A549 (cell line): ENCODE measurements around the gene FAM151A. TPM values are rescaled to one million over a fixed set of nuclear protein-coding genes. Genes with fewer than 3 reads are reported as not detected.

Experiments
- ATAC-seq, 2 experiments: fragments of 200-7000 bp in 1 of 2; fragments of >200 bp in 1 of 2; cut with Nextera tagmentation in 1 of 2; cut with Tn5 transposase in 1 of 2; 3 replicates each; pipeline versions ENCODE4 v1.8.0 to v1.9.1; 2018 to 2020; ENCODE audit warnings: mild to moderate bottlenecking in 1 of 2, moderate library complexity in 1 of 2
- CTCF ChIA-PET: fragments of 300-600 bp; sonication (Branson Sonifier 250); formaldehyde crosslinking; extraction: SDS; loops from one replicate; lab custom pipeline; 2021; ENCODE audit warnings: antibody characterized with exemption, inconsistent platforms; lab: Yijun Ruan, JAX
- POLR2A ChIA-PET: fragments of 350-600 bp; formaldehyde crosslinking; extraction: SDS; loops from one replicate; lab custom pipeline; 2021; ENCODE audit warnings: antibody characterized with exemption, inconsistent platforms; lab: Yijun Ruan, JAX
- DNase-seq, 2 experiments: peaks; one replicate each; pipeline versions ENCODE4 v3.0.0 to v3.0.0-alpha.2; 2011 to 2016; ENCODE audit warnings: low read depth in 1 of 2, low spot score in 1 of 2
- FAIRE-seq: peaks from 2 replicates; lab custom pipeline; 2011; peaks lifted over from hg19 to GRCh38; lab: Jason Lieb, UNC
- H3K27ac ChIP-seq, 2 experiments: fragments of >200 bp; sonication (Bioruptor Twin); formaldehyde crosslinking; 3 replicates each; pipeline ENCODE4 v1.5.1; 2016 to 2017
- H3K4me1 ChIP-seq: fragments of >200 bp; sonication (Bioruptor Twin); formaldehyde crosslinking; 3 replicates; pipeline ENCODE4 v1.6.1; 2016
- H3K4me2 ChIP-seq: fragments of >200 bp; sonication (Bioruptor Twin); formaldehyde crosslinking; 3 replicates; pipeline ENCODE4 v1.6.1; 2016
- H3K4me3 ChIP-seq: fragments of >200 bp; sonication (Bioruptor Twin); formaldehyde crosslinking; 3 replicates; pipeline ENCODE4 v1.5.1; 2016
- H3K9me3 ChIP-seq: fragments of >200 bp; sonication (Bioruptor Twin); formaldehyde crosslinking; 3 replicates; pipeline ENCODE4 v1.6.1; 2016
- CBX2 ChIP-seq: fragments of 200-600 bp; sonication (generic); IDR thresholded peaks from 2 replicates; pipeline ENCODE4 v1.6.1; 2016; ENCODE audit warnings: low read depth, mild to moderate bottlenecking, borderline replicate concordance
- EHMT2 ChIP-seq: fragments of 200-600 bp; sonication (generic); IDR thresholded peaks from 2 replicates; pipeline ENCODE4 v1.6.1; 2016; ENCODE audit warnings: antibody characterized with exemption, low read depth, mild to moderate bottlenecking, moderate library complexity
- ESRRA ChIP-seq: fragments of 150-350 bp; IDR thresholded peaks from 2 replicates; pipeline ENCODE4 v1.6.1; 2014; ENCODE audit warnings: mild to moderate bottlenecking, low read length, borderline replicate concordance
- FOSB ChIP-seq: fragments of 250-450 bp; sonication (Bioruptor Pico); IDR thresholded peaks from 2 replicates; pipeline ENCODE4 v1.5.0; 2020; ENCODE audit warnings: mild to moderate bottlenecking, moderate library complexity
- HEYL ChIP-seq: fragments of 250-450 bp; sonication (Bioruptor Pico); IDR thresholded peaks from 2 replicates; pipeline ENCODE4 v1.8.0; 2021; ENCODE audit warnings: mild to moderate bottlenecking, moderate library complexity
- HOXA7 ChIP-seq: fragments of 250-450 bp; sonication (Bioruptor Pico); IDR thresholded peaks from 2 replicates; pipeline ENCODE4 v1.5.0; 2020; ENCODE audit warnings: mild to moderate bottlenecking, moderate library complexity
- JUNB ChIP-seq: fragments of >200 bp; sonication (Bioruptor Twin); formaldehyde crosslinking; IDR thresholded peaks from 2 replicates; pipeline ENCODE4 v1.6.1; 2016
- MAZ ChIP-seq: fragments of 150-350 bp; IDR thresholded peaks from 2 replicates; pipeline ENCODE4 v1.6.1; 2014; ENCODE audit warnings: antibody characterized with exemption, low read depth, low read length, borderline replicate concordance
- NFE2L2 ChIP-seq: fragments of 150-350 bp; conservative IDR thresholded peaks from 2 replicates; pipeline ENCODE4 v1.6.1; 2014; ENCODE audit warnings: low read length
- POLR2AphosphoS2 ChIP-seq: conservative IDR thresholded peaks from 2 replicates; pipeline ENCODE4 v1.6.1; 2012; ENCODE audit warnings: low read length, improper control_type of control experiment, inconsistent platforms
- RARB ChIP-seq: fragments of 250-450 bp; sonication (Bioruptor Pico); IDR thresholded peaks from 2 replicates; pipeline ENCODE4 v1.8.0; 2021; ENCODE audit warnings: mild to moderate bottlenecking, moderate library complexity
- RCOR1 ChIP-seq: fragments of 150-350 bp; IDR thresholded peaks from 2 replicates; pipeline ENCODE4 v1.6.1; 2014; ENCODE audit warnings: antibody characterized with exemption, low read length, low read depth
- ZFP36 ChIP-seq: fragments of 450-650 bp; IDR thresholded peaks from 2 replicates; pipeline ENCODE4 v1.6.1; 2014; ENCODE audit warnings: borderline replicate concordance; ENCODE audit not compliant: partially characterized antibody
- ZSCAN20 ChIP-seq: fragments of 250-450 bp; sonication (Bioruptor Pico); IDR thresholded peaks from 2 replicates; pipeline ENCODE4 v1.8.0; 2022; ENCODE audit warnings: mild to moderate bottlenecking, moderate library complexity
- WGBS: methylation state at CpG from one replicate; pipeline ENCODE4 v1.1.6; 2017; ENCODE audit errors: missing lambda C conversion rate; 5-methylcytosine and 5-hydroxymethylcytosine counted together
- polyA plus RNA-seq, 4 experiments: library from polyadenylated mRNA; depleted of rRNA in 3 of 4; stranded (reverse); fragments of >200 nt; fragmentation: RNase III in 1 of 4; extraction: RNeasy Plus Mini Kit Qiagen cat#74134 plus additional on column Dnase treatment in 1 of 4; gene quantifications; 2 replicates in 3 of 4; 3 replicates in 1 of 4; pipeline ENCODE4 v1.2.3, GENCODE V29; 2011 to 2017
- TF ChIP-seq, protein P1 (sequence below): fragments of 250-450 bp; sonication (Bioruptor Pico); IDR thresholded peaks from 2 replicates; pipeline ENCODE4 v1.5.0; 2021; ENCODE audit warnings: mild to moderate bottlenecking, moderate library complexity, borderline replicate concordance
- TF ChIP-seq, protein P2 (sequence below): fragments of 200-600 bp; sonication (generic); IDR thresholded peaks from 2 replicates; pipeline ENCODE4 v1.6.1; 2016; ENCODE audit warnings: antibody characterized with exemption, mild to moderate bottlenecking, moderate library complexity

Gene FAM151A
- polyA plus RNA-seq, 2 of the 4 experiments (the other 2 are of a cell fraction) = not detected

DNA sequence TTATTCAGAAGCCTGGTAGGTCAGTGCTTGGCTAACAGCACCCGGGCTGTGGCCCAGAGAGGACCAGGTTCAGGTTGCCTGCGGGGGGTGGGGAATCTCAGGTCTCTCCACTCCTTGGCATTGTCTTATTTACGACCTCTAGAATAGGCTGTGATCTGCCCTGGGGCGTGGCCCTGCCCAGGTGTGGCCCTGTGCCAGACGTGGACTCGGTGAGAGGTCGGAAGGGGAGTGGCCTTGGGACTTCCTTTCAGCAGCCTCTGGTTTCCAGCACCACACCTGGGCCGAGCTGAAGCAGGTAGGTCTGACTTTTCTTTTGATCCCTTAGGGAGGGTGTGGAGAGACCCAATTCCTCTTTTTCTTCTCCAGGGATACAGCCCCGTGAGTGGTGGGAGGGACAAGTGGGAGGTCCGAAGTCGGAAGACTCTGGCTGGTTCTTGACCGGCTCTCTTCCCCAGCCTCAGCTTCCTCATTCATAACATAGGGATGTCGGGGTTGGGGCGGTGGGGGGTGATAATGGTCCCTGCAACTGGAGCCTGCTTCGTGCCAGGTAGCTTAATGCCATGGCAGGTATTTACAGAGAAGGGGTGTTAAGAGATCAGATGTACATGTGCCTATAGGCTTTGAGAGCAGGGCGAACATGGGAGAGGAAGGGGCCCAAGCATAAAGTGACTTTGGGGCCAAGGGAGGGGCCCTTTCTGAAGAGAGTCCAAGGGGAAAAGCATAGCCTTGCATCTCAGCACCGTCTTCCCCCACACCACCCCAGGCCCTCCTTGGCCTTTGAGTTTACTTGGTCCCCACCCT lies 58.8 kb downstream of the FAM151A start:
- H3K4me3 ChIP-seq = no peak overlapping the region
- no peak for TF ChIP-seq NFE2L2
- TF ChIP-seq, protein P1, sequence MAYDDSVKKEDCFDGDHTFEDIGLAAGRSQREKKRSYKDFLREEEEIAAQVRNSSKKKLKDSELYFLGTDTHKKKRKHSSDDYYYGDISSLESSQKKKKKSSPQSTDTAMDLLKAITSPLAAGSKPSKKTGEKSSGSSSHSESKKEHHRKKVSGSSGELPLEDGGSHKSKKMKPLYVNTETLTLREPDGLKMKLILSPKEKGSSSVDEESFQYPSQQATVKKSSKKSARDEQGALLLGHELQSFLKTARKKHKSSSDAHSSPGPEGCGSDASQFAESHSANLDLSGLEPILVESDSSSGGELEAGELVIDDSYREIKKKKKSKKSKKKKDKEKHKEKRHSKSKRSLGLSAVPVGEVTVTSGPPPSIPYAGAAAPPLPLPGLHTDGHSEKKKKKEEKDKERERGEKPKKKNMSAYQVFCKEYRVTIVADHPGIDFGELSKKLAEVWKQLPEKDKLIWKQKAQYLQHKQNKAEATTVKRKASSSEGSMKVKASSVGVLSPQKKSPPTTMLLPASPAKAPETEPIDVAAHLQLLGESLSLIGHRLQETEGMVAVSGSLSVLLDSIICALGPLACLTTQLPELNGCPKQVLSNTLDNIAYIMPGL = no peak
- TF ChIP-seq FOSB (CRISPR knock-in tag) = no peak
- no peak for TF ChIP-seq MAZ
- TF ChIP-seq JUNB = no peak
- TF ChIP-seq ESRRA = no peak
- TF ChIP-seq ZSCAN20 (CRISPR knock-in tag) = no peak
- TF ChIP-seq EHMT2 = no peak
- no peak for TF ChIP-seq ZFP36
- TF ChIP-seq, protein P2, sequence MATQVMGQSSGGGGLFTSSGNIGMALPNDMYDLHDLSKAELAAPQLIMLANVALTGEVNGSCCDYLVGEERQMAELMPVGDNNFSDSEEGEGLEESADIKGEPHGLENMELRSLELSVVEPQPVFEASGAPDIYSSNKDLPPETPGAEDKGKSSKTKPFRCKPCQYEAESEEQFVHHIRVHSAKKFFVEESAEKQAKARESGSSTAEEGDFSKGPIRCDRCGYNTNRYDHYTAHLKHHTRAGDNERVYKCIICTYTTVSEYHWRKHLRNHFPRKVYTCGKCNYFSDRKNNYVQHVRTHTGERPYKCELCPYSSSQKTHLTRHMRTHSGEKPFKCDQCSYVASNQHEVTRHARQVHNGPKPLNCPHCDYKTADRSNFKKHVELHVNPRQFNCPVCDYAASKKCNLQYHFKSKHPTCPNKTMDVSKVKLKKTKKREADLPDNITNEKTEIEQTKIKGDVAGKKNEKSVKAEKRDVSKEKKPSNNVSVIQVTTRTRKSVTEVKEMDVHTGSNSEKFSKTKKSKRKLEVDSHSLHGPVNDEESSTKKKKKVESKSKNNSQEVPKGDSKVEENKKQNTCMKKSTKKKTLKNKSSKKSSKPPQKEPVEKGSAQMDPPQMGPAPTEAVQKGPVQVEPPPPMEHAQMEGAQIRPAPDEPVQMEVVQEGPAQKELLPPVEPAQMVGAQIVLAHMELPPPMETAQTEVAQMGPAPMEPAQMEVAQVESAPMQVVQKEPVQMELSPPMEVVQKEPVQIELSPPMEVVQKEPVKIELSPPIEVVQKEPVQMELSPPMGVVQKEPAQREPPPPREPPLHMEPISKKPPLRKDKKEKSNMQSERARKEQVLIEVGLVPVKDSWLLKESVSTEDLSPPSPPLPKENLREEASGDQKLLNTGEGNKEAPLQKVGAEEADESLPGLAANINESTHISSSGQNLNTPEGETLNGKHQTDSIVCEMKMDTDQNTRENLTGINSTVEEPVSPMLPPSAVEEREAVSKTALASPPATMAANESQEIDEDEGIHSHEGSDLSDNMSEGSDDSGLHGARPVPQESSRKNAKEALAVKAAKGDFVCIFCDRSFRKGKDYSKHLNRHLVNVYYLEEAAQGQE = no peak
- no peak for TF ChIP-seq POLR2AphosphoS2
- TF ChIP-seq HEYL (CRISPR knock-in tag) = no peak
- TF ChIP-seq RCOR1 = no peak
- no peak for TF ChIP-seq CBX2
- TF ChIP-seq RARB (CRISPR knock-in tag) = no peak
- H3K4me1 ChIP-seq = no peaks in the 10 kb centered on the region
- FAIRE-seq (no peak), ATAC-seq (no peak; a peak in 2 of 6 replicates), DNase-seq (no peak)
- no peak overlapping the region for H3K4me2 ChIP-seq
- 68% methylated on average over 16 of the region's 17 CpGs for WGBS
- CTCF ChIA-PET = interaction anchor here (0.7 kb wide), 1 partner anchor 443 kb away, joined by 3 read pairs; no protein-coding TSS in a partner anchor
- POLR2A ChIA-PET = no interaction called here
- no peaks in the 10 kb centered on the region for H3K9me3 ChIP-seq
- no peak overlapping the region for H3K27ac ChIP-seq

- CTCF ChIA-PET = interaction anchor here (0.5 kb wide), 1 partner anchor 145 kb away, joined by 3 read pairs; no protein-coding TSS in a partner anchor
- no peaks in the 10 kb centered on the region for H3K4me1 ChIP-seq
- no peak for TF ChIP-seq HOXA7
- ATAC-seq = no peak
- H3K4me2 ChIP-seq = no peak overlapping the region
- POLR2A ChIA-PET = no interaction called here
- no peak for FAIRE-seq
- no peak for DNase-seq
- H3K9me3 ChIP-seq = 0 out of 3 replicates have a peak, but pooled peaks cover 3% of the 10 kb centered on the region
- no CpG with 5 or more reads among the region's 3 CpGs for WGBS
- H3K4me3 ChIP-seq = no peak overlapping the region
- H3K27ac ChIP-seq = no peak overlapping the region
Observed at GRCh38 chr1:54559771-54560231, 63.5 kb downstream of the FAM151A start.

Other genes with a start within 250 kb of the FAM151A start
- 6.6 and 7.2 TPM in 2 replicates for gene SSBP3, start 217.1 kb downstream of the FAM151A start, polyA plus RNA-seq (2011; rRNA removed)
- gene SSBP3, start 217.1 kb downstream of the FAM151A start, polyA plus RNA-seq (2017; fragmentation: RNase III; extraction: RNeasy Plus Mini Kit Qiagen cat#74134 plus additional on column Dnase treatment) = 8.3 to 10.2 TPM (median 9.1 TPM) in 3 replicates
- gene ACOT11, start 75.3 kb downstream of the FAM151A start, polyA plus RNA-seq (2011; rRNA removed) = 1.7 and 2.0 TPM in 2 replicates
- gene ACOT11, start 75.3 kb downstream of the FAM151A start, polyA plus RNA-seq (2017; fragmentation: RNase III; extraction: RNeasy Plus Mini Kit Qiagen cat#74134 plus additional on column Dnase treatment) = 1.5 to 1.8 TPM (median 1.7 TPM) in 3 replicates
- 0.04 TPM in 1 of 2 replicates, not detected in the other for gene MROH7, start 18.3 kb upstream of the FAM151A start, polyA plus RNA-seq (2011; rRNA removed)
- gene MROH7, start 18.3 kb upstream of the FAM151A start, polyA plus RNA-seq (2017; fragmentation: RNase III; extraction: RNeasy Plus Mini Kit Qiagen cat#74134 plus additional on column Dnase treatment) = not detected in 3 replicates
- 27.1 and 32.2 TPM in 2 replicates for gene TTC4, start 92.3 kb upstream of the FAM151A start, polyA plus RNA-seq (2011; rRNA removed)
- 20.1 to 22.8 TPM (median 20.4 TPM) in 3 replicates for gene TTC4, start 92.3 kb upstream of the FAM151A start, polyA plus RNA-seq (2017; fragmentation: RNase III; extraction: RNeasy Plus Mini Kit Qiagen cat#74134 plus additional on column Dnase treatment)
- 2.3 and 3.7 TPM in 2 replicates for gene PARS2, start 141.0 kb upstream of the FAM151A start, polyA plus RNA-seq (2011; rRNA removed)
- 2.8 to 2.9 TPM (median 2.9 TPM) in 3 replicates for gene PARS2, start 141.0 kb upstream of the FAM151A start, polyA plus RNA-seq (2017; fragmentation: RNase III; extraction: RNeasy Plus Mini Kit Qiagen cat#74134 plus additional on column Dnase treatment)
- gene TTC22, start 177.8 kb upstream of the FAM151A start, polyA plus RNA-seq (2011; rRNA removed) = not detected in 2 replicates
- not detected in 3 replicates for gene TTC22, start 177.8 kb upstream of the FAM151A start, polyA plus RNA-seq (2017; fragmentation: RNase III; extraction: RNeasy Plus Mini Kit Qiagen cat#74134 plus additional on column Dnase treatment)